ENCODE data around the gene PDSS2.

- TF ChIP-seq TCF12 (IDR thresholded peaks at IDR 0.05; ENCODE audit: low read depth, low read length) (no peak), EZH2 (IDR thresholded peaks at IDR 0.05; ENCODE audit: low read depth, low read length, severe bottlenecking) (no peak), TAF1 (IDR thresholded peaks at IDR 0.05; ENCODE audit: low read depth, low read length) (no peak), SIN3A (conservative IDR thresholded peaks at IDR 0.05 in 1 of 2, IDR thresholded peaks at IDR 0.05 in 1 of 2; ENCODE audit: low read depth in 1 of 2, low read length in 2 of 2) (no peak), HDAC2 (IDR thresholded peaks at IDR 0.05; ENCODE audit: borderline replicate concordance in 1 of 2, low read depth in 2 of 2, low read length in 2 of 2) (no peak), RNF2 (IDR thresholded peaks at IDR 0.05; ENCODE audit: borderline replicate concordance, low read depth, low read length, missing control alignments, poor library complexity, severe bottlenecking) (no peak), E2F6 (IDR thresholded peaks at IDR 0.05) (no peak), SP1 (IDR thresholded peaks at IDR 0.05; ENCODE audit: low read depth, low read length) (no peak), KDM5A (IDR thresholded peaks at IDR 0.05; ENCODE audit: low read length) (no peak), POLR2AphosphoS5 (IDR thresholded peaks at IDR 0.05; ENCODE audit: low read depth, low read length) (no peak), GABPA (IDR thresholded peaks at IDR 0.05; ENCODE audit: borderline replicate concordance, insufficient read depth, low read length) (no peak), GTF2F1 (IDR thresholded peaks at IDR 0.05; ENCODE audit: borderline replicate concordance, low read depth, low read length) (no peak)
- TF ChIP-seq, protein P1, sequence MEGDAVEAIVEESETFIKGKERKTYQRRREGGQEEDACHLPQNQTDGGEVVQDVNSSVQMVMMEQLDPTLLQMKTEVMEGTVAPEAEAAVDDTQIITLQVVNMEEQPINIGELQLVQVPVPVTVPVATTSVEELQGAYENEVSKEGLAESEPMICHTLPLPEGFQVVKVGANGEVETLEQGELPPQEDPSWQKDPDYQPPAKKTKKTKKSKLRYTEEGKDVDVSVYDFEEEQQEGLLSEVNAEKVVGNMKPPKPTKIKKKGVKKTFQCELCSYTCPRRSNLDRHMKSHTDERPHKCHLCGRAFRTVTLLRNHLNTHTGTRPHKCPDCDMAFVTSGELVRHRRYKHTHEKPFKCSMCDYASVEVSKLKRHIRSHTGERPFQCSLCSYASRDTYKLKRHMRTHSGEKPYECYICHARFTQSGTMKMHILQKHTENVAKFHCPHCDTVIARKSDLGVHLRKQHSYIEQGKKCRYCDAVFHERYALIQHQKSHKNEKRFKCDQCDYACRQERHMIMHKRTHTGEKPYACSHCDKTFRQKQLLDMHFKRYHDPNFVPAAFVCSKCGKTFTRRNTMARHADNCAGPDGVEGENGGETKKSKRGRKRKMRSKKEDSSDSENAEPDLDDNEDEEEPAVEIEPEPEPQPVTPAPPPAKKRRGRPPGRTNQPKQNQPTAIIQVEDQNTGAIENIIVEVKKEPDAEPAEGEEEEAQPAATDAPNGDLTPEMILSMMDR (IDR thresholded peaks at IDR 0.05; ENCODE audit: control extremely low read depth in 1 of 3, insufficient read depth in 1 of 3, low read depth in 1 of 3, low read length in 3 of 3), result no peak
Observed at GRCh38 chr6:107219851-107220250, 239.5 kb downstream of the PDSS2 start.
